Rectal smooth muscle tissue (tissue), 1 donor: ENCODE data around the gene EMSY.
"Not testable (repeated sequence)": the region's sequence is repeated elsewhere in the genome, so short reads cannot be mapped to it uniquely, and the experiment has no call there.

Experiments used
- H3K27ac ChIP-seq: one replicate; pipeline ENCODE4 v1.7.0; 2013; ENCODE audit warnings: low read depth, low read length, inconsistent platforms
- H3K27me3 ChIP-seq: one replicate; pipeline ENCODE4 v1.7.0; 2013; ENCODE audit warnings: low read length; ENCODE audit not compliant: control insufficient read depth, insufficient read depth
- H3K36me3 ChIP-seq: one replicate; pipeline ENCODE4 v1.7.0; 2013; ENCODE audit warnings: low read length; ENCODE audit not compliant: control insufficient read depth, insufficient read depth
- H3K4me1 ChIP-seq: one replicate; pipeline ENCODE4 v1.7.0; 2013; ENCODE audit warnings: low read length; ENCODE audit not compliant: control insufficient read depth, insufficient read depth
- H3K4me3 ChIP-seq: one replicate; pipeline ENCODE4 v1.7.0; 2013; ENCODE audit warnings: low read length
- H3K9ac ChIP-seq: one replicate; pipeline ENCODE4 v1.7.0; 2013; ENCODE audit warnings: low read length

Gene EMSY

GRCh38 chr11:76587820-76588454 lies 143.1 kb downstream of the EMSY start:
- no peak overlapping the region for H3K4me3 ChIP-seq
- H3K27me3 ChIP-seq, result no peaks in the 10 kb centered on the region
- peak overlapping the region; percentile 19 for H3K27ac ChIP-seq
- H3K4me1 ChIP-seq, result no peaks in the 10 kb centered on the region
- H3K9ac ChIP-seq, result no peak overlapping the region
- no peaks in the 10 kb centered on the region for H3K36me3 ChIP-seq

- no peak overlapping the region for H3K9ac ChIP-seq
- no peak overlapping the region for H3K27ac ChIP-seq
- H3K4me1 ChIP-seq, result no peaks in the 10 kb centered on the region
- no peaks in the 10 kb centered on the region for H3K27me3 ChIP-seq
- H3K4me3 ChIP-seq, result peak overlapping the region; percentile 3
- H3K36me3 ChIP-seq, result no peaks in the 10 kb centered on the region
Measured at GRCh38 chr11:76588455-76589325, 143.9 kb downstream of the EMSY start.

DNA sequence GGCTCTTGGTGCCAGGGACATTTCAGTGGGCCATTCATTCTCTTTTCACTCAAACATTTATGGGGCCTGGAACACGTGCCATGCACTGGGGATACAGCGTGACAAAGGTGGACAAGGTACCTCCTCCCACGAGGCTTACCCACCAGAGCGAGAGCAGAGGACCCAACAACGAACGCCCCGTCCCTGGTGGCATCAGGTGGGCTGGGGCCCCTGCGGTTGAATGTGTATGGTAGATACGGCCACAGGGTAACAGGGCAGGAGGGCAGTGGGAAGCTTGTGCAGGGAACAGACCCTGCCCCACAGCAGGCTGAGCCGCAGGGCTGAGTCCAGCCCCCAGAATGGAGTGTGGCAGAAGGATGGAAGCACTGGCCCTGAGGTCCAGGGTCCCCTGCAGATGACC lies 144.7 kb downstream of the EMSY start:
- no peak overlapping the region for H3K4me3 ChIP-seq
- H3K36me3 ChIP-seq, result no peaks in the 10 kb centered on the region
- no peaks in the 10 kb centered on the region for H3K4me1 ChIP-seq
- H3K9ac ChIP-seq, result no peak overlapping the region
- no peaks in the 10 kb centered on the region for H3K27me3 ChIP-seq
- no peak overlapping the region for H3K27ac ChIP-seq

GRCh38 chr11:76589964-76590950 lies 145.4 kb downstream of the EMSY start:
- H3K27me3 ChIP-seq, result no peaks in the 10 kb centered on the region
- H3K27ac ChIP-seq, result no peak overlapping the region
- H3K36me3 ChIP-seq, result no peaks in the 10 kb centered on the region
- H3K4me1 ChIP-seq, result no peaks in the 10 kb centered on the region
- no peak overlapping the region for H3K4me3 ChIP-seq
- H3K9ac ChIP-seq, result no peak overlapping the region

- no peak overlapping the region for H3K27ac ChIP-seq
- H3K9ac ChIP-seq, result no peak overlapping the region
- no peaks in the 10 kb centered on the region for H3K36me3 ChIP-seq
- H3K27me3 ChIP-seq, result no peaks in the 10 kb centered on the region
- H3K4me1 ChIP-seq, result no peaks in the 10 kb centered on the region
- peak overlapping the region; percentile 31 for H3K4me3 ChIP-seq
Measured at GRCh38 chr11:76591416-76591815, 146.6 kb downstream of the EMSY start.

GRCh38 chr11:76592025-76592914 lies 147.5 kb downstream of the EMSY start:
- Histone ChIP-seq H3K36me3 (no peaks in the 10 kb centered on the region), H3K27ac (no peak overlapping the region), H3K4me1 (no peaks in the 10 kb centered on the region), H3K4me3 (peak overlapping the region; percentile 19), H3K9ac (no peak overlapping the region), H3K27me3 (no peaks in the 10 kb centered on the region)

DNA sequence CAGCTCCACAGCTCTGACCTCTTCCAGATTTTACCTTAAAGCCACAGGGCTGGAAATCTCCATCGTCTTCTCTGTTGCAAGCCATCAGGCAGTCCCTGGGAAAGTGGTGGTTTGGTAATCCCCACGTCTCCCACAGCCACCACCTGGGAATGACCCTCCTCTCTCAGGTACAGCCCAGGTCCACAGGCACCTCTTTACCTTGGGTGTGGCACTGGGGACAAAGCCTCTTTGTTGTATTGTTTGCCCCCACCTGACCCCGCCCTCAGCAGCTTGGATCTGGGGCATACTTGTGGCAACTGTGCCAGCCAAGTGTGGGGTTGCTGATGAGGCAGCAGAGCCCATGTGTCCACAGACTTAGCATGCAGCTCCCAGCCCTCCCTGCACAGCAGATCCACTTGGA lies 148.1 kb downstream of the EMSY start:
- Histone ChIP-seq H3K27ac (no peak overlapping the region), H3K4me3 (peak overlapping the region; percentile 19), H3K4me1 (no peaks in the 10 kb centered on the region), H3K9ac (no peak overlapping the region), H3K36me3 (no peaks in the 10 kb centered on the region), H3K27me3 (no peaks in the 10 kb centered on the region)

- H3K4me3 ChIP-seq, H3K27me3 ChIP-seq, H3K9ac ChIP-seq, H3K36me3 ChIP-seq, H3K27ac ChIP-seq, H3K4me1 ChIP-seq: not testable (repeated sequence)
Measured at GRCh38 chr11:76595091-76595490, 150.3 kb downstream of the EMSY start.

GRCh38 chr11:76596652-76597051 lies 151.8 kb downstream of the EMSY start:
- H3K27me3 ChIP-seq, result no peaks in the 10 kb centered on the region
- H3K36me3 ChIP-seq, result no peaks in the 10 kb centered on the region
- H3K27ac ChIP-seq, result no peak overlapping the region
- no peaks in the 10 kb centered on the region for H3K4me1 ChIP-seq
- H3K4me3 ChIP-seq, result no peak overlapping the region
- no peak overlapping the region for H3K9ac ChIP-seq

GRCh38 chr11:76597533-76598425 lies 153.0 kb downstream of the EMSY start:
- Histone ChIP-seq H3K4me1 (no peaks in the 10 kb centered on the region), H3K9ac (no peak overlapping the region), H3K36me3 (no peaks in the 10 kb centered on the region), H3K27ac (no peak overlapping the region), H3K27me3 (no peaks in the 10 kb centered on the region), H3K4me3 (no peak overlapping the region)

DNA sequence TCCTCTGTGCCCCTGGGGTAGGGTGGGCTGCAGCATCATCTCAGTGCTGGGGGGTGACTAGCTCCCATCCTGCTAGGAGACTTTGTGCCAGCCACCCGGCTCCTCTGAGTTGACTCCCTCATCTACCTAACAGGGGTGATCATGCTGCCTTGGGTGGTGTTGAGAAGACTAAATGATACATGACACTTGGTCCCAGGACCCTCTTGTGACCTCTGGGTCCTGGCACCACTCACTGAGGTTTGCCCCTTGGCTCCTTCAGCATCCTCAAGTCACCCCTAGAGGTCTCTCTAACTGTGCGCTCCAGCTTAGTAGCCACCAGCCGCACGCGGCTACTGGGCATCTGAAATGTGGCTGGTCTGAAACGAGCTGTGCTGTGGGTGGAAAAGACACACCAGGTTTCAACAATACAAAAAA lies 153.6 kb downstream of the EMSY start:
- no peak overlapping the region for H3K27ac ChIP-seq
- H3K9ac ChIP-seq, result no peak overlapping the region
- H3K4me3 ChIP-seq, result no peak overlapping the region
- H3K27me3 ChIP-seq, result no peaks in the 10 kb centered on the region
- no peaks in the 10 kb centered on the region for H3K36me3 ChIP-seq
- no peaks in the 10 kb centered on the region for H3K4me1 ChIP-seq
